Measurements from ENCODE around the gene ARHGEF39.

Gene ARHGEF39, protein sequence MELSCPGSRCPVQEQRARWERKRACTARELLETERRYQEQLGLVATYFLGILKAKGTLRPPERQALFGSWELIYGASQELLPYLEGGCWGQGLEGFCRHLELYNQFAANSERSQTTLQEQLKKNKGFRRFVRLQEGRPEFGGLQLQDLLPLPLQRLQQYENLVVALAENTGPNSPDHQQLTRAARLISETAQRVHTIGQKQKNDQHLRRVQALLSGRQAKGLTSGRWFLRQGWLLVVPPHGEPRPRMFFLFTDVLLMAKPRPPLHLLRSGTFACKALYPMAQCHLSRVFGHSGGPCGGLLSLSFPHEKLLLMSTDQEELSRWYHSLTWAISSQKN

DNA sequence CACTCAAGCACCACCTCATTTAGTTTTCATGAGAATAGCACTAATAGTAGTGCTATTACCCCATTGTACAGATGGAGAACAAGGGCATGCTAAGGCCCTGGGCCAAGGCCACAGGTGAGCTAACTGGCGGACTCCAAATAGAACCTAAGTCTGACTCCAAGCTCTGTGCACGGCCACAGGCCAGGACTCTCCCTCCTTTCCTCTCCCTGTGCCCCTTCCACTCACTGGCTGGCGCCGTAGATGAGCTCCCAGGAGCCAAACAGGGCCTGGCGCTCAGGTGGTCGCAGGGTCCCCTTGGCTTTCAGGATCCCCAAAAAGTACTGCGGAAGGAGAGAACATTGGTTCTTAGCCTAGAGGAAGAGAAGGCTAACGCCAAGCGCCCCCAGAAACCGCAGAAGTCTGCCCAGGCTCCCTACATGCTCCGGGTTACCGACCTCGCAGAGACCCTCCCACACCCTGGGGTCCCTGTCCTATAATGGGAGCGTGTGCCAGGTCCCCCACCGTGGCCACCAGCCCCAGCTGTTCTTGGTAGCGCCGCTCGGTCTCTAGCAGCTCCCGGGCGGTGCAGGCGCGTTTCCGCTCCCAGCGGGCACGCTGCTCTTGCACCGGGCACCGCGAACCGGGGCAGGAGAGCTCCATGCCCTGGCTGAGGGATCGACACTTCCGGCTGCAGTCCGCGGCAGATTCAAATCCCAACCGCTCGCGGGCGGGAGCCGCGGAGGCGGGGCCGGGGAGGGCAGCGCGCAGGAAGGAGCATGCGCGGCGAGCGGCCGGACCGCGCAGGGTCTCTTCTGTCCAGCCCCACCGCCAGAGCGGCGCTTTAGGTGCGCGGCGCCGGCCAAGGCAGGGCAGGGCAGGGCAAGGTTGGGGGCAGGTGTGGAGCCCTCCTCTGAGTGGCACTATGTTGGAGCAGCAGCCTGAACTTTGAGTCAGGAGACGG lies at the start of gene ARHGEF39:
Gene ARHGEF39, minus strand, starts transcription at position 665 of the 940 bp plus-strand sequence. Its CDS starts 26 bp downstream, at position 639.
- no peak for DNase-seq (ENCODE audit: low read depth)

DNA sequence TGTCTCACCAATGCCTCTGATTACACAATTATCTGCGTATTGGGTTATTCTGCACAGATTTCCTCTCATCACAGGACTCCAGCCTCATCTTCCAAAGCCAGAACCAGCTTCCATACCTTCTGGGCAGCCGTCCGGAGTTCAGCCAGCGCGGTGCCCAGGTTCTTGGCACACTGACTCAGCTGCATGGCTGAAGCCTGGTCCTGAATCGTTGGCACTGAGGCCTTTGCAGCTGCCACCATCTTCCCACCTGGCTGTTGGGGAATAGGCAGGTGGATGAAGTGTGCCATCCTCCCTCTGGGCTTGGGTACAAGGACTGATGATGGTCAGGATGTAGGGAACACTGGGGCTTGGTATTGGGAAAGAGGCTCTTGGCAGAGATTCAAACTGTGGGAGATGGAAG lies 49.1 kb upstream of the ARHGEF39 start:
- no peak for DNase-seq (ENCODE audit: low read depth)

DNA sequence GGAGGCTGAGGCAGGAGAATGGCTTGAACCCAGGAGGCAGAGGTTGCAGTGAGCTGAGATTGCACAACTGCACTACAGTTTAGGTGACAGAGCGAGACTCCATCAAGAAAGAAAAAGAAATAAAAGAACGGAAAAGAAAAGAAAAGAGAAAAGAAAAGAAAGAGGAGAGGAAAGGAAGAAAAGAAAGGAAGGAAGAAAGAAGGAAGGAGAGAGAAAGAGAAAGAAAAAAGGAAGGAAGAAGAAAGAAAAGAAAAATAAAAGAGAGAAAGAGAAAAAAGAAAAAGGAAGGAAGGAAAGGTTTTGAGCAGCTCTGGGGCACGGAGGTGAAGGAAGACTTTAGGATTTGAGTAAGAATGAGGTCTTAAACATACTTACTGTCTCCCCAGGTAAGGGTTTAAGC lies 48.6 kb upstream of the ARHGEF39 start:
- DNase-seq (ENCODE audit: low read depth), result no peak

DNA sequence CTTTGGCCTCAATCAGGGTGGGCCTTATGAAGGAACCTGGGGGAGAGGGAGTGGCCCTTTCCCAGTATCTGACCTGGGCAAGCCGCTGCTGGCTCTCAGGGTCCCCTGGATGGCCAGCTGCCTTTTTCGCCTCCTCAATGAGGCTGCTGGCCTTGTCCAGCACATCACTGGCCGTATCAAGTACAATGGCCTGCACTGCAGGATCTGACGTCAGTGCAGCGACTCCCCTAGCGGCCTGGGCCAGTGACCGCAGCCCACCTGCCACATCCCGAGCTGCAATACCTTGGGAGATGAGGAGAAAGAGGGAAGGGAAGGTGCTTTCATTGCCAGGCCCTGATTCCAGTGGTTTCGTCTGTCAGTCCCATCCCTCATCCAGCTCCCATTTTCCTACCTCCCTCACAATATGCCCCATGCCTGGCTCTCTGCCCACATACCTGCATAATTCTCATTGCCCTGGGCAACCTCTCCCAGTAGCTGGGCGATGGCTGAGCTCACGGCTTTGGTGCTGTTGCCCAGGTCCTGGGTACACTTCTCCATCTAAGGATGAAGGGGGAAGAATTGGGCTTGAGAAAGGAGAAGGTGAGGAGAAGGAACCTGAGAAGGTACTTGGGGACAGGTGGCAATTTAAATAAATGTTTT lies 47.9 kb upstream of the ARHGEF39 start:
- DNase-seq (ENCODE audit: low read depth), result no peak

DNA sequence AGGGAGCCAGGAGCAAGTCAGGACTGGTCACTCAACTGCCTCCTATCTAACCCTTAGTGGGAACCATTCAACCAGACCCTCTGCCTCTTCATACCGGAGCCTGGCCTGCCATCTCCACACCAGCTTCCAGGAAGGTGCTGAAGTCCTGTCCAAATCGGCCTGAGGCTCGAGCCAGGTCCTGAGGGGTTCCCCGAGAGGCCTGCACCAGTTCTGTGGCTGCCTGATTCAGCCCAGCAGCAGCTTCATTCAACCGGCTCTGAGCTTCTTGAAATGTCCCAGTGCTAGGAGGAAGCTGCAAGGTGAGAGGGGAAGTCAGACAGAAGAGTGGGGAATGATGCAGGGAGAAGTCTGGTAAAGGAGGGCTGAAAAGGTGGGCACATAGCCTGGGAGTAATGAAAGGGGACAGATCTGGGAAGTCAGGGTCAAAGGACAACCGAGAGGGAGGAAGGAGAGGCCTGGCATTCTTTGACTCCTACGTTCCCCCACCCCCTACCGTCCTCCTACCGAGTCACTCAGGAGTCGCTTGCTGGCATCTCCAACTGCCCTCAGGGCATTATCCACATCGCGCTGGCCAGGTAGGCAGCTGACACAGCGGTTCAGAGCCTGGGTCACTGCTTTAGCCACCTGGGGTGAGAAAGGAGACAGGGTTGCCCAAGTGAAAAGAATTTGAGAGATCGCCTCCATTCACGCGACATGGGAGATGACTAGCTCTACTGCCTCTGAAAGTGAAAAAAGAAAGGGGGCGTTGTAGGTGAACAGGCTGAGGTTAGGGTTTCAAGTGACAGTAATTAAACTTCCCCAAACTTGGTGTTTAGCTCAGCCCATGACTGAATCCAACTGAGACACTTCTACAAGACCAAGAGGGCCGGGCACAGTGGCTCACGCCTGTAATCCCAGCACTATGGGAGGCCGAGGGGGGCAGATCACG lies 46.8 kb upstream of the ARHGEF39 start:
- no peak for DNase-seq (ENCODE audit: low read depth)

DNA sequence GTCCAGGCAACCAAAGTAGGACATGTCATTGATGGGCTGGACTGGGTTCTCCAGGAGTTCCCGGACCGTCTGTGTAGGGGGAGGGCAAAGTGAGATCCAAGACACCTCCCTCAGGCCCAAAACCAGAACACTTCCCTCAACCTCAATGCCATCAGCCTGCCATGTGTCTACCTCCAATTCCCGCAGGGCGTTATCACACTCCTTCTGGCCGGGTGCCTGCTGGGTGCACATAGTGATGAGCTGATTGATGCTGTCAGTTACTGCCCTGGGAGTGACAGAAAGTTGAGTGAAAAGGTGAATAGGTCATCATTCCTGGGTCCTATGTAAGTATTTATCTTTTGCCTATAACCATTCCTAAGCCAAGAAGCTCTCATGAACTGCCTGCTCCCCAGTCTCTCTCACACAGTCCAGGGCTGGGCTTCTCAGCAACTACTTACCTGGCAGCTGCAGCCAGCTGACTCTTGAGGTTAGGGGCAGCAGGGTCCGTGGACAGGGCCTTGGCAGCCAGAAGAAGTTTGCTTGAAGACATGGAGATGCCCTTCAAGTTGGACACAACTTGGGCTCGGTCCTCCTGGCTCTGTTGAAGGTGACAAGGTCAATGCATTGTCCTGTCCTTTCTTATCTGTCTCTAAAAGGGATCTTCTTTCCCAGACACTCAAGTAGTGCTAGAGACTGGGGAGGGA lies 46.0 kb upstream of the ARHGEF39 start:
- DNase-seq (ENCODE audit: low read depth), result no peak

DNA sequence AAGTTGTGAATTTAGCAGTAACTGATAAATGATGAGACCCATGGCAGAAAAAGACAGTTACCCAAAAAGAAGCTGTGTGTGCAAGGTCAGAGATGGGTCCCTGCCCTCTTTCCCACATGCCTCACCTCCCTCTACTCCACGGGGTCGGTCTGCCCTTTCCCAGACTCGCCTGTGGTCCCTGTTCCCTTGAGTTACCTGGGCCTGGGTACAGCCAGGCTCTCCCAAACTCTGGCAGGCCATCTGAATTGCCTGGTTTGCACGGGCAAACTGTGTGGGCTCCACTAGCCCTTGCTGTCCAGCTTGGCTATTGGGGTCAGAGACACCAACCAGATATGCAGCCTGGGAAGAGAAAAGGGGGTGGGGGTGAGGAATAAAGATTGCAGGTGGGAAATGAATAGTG lies 43.2 kb upstream of the ARHGEF39 start:
- no peak for DNase-seq (ENCODE audit: low read depth)

DNA sequence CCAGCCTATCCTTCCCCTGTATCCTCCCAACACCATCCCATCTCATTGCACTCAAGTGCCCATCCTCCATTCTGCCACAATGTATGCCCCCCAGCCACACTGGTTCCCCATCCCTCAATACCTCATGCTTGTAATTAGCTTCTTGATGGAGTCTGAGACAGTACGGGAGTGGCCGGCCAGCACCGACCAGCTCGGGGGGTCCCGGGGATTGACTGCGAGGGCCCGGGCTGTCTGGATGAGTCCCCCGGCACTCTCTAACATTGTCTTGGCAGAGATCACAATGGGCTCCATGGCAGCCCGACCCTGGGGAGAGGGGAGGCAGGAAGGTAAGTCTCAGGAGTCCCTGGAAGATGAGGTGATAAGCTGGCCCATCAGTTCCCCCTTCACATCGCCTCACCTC lies 42.0 kb upstream of the ARHGEF39 start:
- DNase-seq (ENCODE audit: low read depth), result no peak

DNA sequence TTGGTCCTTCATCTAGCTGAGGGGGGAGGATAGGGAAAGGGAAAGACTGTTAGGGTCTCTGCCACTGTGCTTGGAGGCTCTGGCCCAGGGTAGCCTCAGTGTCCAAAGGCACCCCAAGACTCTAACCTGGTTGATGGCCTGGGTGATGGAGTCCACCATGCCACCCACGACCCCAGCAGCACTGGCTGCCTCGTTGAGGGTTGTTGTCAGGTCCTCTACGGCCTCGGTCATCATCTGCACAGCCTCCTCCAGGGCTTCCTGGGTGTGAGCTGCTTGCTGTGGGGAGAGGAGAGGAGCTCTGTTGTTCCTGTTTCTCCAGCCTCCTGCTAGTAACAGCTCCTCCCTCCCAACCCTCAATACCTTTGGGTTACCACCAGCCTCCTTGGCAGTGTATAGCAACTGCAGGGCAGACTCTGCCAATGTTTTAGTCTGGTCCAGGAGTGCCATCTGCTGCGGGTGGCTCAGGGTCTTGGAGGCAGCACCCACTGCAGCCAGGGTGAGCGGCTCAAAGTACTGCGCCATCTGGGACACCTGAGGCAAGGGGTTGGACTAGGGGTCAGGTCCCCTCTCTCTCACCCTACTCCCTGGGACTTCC lies 40.9 kb upstream of the ARHGEF39 start:
- no peak for DNase-seq (ENCODE audit: low read depth)

DNA sequence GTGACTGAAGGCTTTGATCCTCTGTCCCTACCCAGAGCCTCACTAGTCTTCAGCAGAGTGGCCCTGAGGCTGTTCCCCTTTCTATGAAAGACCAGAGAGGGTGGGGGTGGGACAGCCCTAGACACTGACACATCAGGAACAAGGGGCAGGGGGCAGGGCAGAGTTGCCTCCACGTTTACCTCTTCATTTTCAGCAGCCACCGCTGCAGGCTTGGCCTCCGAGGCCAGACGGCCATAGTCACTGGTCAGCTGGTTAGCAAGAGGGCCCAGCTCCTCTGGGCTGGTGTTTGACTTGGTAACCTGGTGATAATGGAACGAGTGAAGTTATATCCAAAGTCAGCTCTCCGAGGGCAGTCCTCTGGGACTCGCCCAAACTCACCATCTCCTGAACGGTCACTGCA lies 40.4 kb upstream of the ARHGEF39 start:
- no peak for DNase-seq (ENCODE audit: low read depth)

DNA sequence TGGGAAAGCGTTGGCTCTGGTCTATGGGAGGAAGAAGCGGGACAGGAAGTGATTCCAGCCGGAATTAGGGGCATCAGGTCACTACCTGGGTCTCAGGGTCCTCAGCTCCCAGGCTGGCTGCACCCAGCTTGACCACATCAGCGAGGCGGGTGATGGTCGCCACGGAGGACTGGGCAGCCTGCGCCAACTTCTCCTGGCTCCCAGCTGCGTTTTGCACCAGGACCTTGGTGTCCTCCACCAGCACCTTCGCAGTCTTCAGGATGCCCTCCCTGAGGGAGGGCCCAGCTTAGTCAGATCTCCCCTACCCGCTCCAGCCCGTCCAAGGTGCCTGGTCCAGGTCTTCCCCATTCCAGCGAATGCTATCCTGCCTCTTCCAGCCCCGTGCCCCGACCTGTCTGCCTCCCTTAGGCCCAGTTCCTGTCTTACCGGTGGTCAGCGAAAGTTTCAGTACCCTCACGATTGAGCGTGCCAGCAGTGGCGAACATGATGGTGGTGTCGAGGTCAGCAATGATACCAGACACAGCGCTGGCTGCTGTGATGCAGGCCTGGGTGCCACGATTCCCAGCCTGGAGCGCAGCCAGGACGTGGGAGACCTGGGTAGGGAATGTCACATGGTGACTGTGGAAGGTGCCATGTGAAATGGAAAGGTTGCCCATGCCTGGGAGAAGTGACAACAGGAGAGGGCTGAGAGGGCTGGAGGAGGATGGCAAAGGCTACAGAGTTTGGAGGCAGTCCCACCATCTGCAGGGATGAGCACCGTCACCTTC lies 39.1 kb upstream of the ARHGEF39 start:
- no peak for DNase-seq (ENCODE audit: low read depth)

DNA sequence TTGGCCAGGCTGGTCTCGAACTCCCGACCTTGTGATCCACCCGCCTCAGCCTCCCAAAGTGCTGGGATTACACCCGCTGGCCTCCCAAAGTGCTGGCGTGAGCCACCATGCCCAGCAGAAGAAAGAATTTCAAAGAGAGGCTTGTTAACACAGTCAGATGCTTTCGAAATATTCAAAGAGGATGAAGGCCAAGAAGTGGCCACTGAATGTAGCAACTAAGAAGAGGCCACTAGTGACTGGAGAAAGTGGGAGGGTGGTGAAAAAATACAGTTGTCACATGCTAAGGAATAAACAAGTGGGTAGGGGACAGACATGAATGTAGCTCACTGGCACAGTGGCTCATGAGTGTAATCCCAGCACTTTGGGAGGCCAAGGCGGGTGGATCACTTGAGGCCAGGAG lies 37.7 kb upstream of the ARHGEF39 start:
- no peak for DNase-seq (ENCODE audit: low read depth)

DNA sequence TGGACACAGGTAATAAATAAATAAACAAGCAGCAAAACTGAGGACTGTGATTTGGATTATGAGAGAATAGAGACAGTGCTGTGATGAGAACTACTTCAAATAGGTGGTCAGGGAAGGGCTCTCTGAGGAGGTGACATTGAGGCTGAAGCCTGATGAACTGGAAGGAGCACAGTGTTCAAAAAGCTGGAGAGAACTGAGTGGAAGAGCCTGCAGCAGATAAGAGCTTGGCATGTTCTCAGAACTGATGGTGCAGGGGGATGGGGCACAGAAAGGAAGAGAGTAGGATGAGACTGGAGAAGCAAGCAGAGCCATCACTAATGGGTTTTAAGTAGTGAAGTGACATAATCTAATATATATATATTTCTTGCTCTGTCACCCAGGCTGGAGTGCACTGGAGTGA lies 35.9 kb upstream of the ARHGEF39 start:
- no peak for DNase-seq (ENCODE audit: low read depth)

DNA sequence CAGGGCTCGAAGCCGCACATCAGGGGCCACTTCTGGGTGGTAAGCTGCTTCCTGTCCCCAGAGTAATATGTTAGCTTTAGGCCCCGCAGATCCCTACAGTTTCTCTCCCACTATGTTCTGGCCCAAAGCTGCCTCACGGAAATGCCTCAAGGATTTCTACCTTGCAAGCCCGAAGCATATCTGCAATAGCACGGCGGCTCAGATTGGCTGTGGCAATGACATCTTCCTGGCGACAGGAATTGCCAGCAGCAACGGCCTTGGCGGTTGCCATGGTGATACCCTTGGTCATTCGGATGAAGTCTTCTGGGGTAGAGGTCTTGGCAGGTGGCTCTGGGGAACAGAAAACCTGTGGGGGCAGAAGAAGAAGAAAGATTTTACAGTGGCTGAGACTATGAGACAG lies 35.0 kb upstream of the ARHGEF39 start:
- no peak for DNase-seq (ENCODE audit: low read depth)

DNA sequence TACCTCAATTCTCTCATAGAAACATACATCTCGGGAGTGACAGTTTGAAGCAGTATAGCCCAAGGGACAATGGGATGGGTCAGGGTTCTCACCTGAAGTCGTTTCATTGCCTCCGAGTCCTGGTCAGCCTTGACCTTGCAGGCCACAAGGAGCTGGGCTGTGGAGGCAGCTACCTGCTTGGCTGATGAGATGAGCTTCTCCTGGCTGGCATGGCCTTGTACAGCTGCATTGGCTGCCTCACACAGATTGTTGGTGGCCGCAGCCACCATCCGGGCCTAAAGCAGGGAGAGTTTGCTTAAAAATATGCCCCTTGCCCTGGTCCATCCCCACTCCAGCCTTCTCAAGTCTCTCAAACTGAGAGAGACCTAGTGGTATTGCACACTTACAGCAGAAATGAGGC lies 33.2 kb upstream of the ARHGEF39 start:
- no peak for DNase-seq (ENCODE audit: low read depth)

DNA sequence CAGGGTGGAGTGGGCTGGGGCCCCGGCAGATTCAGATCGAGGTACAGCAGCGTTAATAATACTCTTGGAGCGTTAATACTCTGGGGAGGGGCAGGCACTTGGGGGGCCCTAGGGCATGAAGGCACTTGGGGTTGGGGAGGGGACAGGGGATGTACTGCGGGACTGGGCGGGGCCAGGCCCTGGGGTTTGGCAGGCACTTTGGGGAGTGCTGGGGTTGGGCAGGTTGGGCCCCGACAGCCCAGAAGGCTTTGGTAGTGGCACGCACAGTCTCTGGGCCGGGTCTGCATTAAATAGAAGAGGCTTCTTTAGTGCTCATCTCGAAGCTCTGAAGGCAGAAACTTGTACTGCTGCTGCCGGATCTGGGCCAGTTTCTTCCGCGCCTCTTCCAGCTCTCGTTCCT lies 32.5 kb upstream of the ARHGEF39 start:
- DNase-seq (ENCODE audit: low read depth), result no peak

DNA sequence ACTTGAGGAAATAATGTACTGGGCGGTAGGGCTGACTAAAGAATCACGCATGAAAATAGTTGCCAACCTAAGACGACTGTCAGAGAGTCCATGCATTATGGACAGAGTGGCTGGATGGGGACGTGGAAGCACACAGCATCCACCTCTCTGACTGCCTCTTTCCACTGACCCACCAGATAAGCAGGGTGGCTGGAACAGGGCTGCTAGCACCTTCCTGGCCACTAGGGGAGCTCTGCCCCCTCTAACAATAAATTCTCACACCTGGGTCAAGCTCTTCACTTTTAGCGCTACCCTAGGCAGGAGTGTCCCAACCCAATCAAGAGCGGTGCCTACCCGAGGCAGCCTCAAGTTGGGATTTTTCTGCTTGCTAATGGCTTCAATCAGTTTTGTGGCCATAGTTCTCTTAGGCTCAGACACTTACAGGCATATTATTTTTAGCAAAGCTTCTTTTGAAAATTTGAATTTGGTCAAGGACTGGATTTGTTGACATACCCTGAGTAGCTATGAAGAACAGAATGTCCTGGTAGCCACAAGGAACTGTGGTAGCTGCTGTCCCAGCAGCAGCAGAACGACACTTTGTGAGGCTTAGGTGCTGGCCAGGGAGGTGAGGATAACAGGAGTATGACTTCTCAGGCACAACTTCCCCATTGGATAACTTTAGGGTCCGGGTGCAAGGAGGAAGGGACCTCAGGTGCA lies 31.7 kb upstream of the ARHGEF39 start:
- no peak for DNase-seq (ENCODE audit: low read depth)

DNA sequence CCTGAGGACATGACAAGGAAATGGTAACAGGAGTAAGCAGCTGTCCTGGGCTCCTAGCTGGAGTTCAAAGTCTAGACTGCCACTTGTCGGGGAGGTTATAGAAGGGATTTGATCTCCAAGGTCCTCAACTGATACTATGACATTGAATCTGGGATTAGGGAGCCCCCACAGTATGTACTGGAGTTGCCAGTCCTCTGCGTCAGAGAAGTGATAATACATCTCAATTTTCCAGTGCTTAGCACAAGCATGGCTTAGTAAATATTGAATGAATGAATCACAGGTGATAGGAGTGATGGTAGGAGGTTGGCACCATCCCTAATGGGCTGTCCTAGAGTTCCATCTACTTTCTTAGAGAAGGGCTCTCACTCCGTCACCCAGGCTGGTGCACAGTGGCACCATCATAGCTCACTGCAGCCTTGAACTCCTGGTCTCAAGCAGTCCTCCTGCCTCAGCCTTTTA lies 31.0 kb upstream of the ARHGEF39 start:
- no peak for DNase-seq (ENCODE audit: low read depth)

DNA sequence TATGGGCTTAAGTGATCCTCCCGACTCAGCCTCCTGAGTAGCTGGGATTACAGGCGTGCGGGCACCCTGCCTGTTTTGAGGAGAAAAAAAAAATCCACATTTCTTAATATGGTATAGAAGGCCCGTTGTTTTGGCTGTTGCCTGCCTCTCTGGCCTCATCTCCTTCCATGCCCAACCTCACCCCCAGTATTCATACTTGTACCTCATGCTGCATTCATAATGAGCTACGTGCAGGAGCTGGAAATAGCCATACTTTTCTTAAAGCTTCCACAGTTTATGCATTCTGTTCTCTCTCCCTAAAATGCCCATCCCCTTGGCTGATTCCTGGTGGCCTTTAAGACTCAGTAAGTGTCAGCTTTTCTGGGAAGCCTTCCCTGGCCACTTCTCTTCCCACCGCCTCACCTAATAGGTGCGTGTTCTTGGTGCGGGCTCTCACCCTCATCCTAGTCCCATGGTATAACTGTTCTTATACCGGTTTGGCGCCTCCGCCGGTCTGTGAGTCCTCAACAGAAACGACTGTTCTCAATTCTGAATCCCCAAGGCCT lies 26.8 kb upstream of the ARHGEF39 start:
- no peak for DNase-seq (ENCODE audit: low read depth)
